ENCODE data around the gene PCDHA1. TPM values are rescaled to one million over a fixed set of nuclear protein-coding genes. Genes with fewer than 3 reads are reported as not detected.
A peak's percentile ranks its signal among the peaks of the same experiment; 100 is the strongest.
"Not testable (repeated sequence)": the region's sequence is repeated elsewhere in the genome, so short reads cannot be mapped to it uniquely, and the experiment has no call there.

PCDHA1 gene
- total RNA-seq, 4 donors from 2014 or later, result not detected

- H3K4me3 ChIP-seq, result no peak overlapping the region
- intact Hi-C loops (cut with DNase I), result no loop called here
- H3K4me1 ChIP-seq, result no peaks in the 10 kb centered on the region
- peaks cover 0 to 34% (median 0%) of the 10 kb centered on the region in 4 donors for H3K27me3 ChIP-seq
- TF ChIP-seq CTCF (IDR thresholded peaks at IDR 0.05), result no peak
- H3K36me3 ChIP-seq, result no peaks in the 10 kb centered on the region
- DNase-seq (ENCODE audit: extremely low spot score), result no peak
- 73% methylated on average over 35 of the region's 43 CpGs for WGBS
- H3K27ac ChIP-seq (replicated peaks in 1 of 4), result no peak overlapping the region
- H3K9me3 ChIP-seq, result peaks cover 0 to 43% (median 32%) of the 10 kb centered on the region in 4 donors
Measured at GRCh38 chr5:140808889-140809291, 22.9 kb downstream of the PCDHA1 start.

GRCh38 chr5:140821375-140822280 lies 35.7 kb downstream of the PCDHA1 start, which contains the start of gene PCDHA5:
Gene PCDHA5, plus strand, starts transcription at chr5:140821613.
- no peak for DNase-seq (ENCODE audit: extremely low spot score)
- TF ChIP-seq EP300 (IDR thresholded peaks at IDR 0.05) (no peak), POLR2AphosphoS5 (IDR thresholded peaks at IDR 0.05) (no peak), POLR2A (IDR thresholded peaks at IDR 0.05; ENCODE audit: low read depth) (no peak), CTCF (IDR thresholded peaks at IDR 0.05) (peak in 1 of 3 experiments; percentile 40)
- WGBS, result 41% methylated on average over 29 of the region's 39 CpGs

GRCh38 chr5:140822281-140822629 lies 36.3 kb downstream of the PCDHA1 start:
- Histone ChIP-seq H3K27me3 (peaks cover 0 to 53% (median 5%) of the 10 kb centered on the region in 4 donors), H3K27ac (replicated peaks in 1 of 4) (no peak overlapping the region), H3K4me1 (no peaks in the 10 kb centered on the region), H3K9me3 (peaks cover 0 to 30% (median 24%) of the 10 kb centered on the region in 4 donors), H3K36me3 (no peaks in the 10 kb centered on the region), H3K4me3 (no peak overlapping the region)
- intact Hi-C loops (cut with DNase I), result no loop called here
- no peak for TF ChIP-seq EP300 (IDR thresholded peaks at IDR 0.05)
- TF ChIP-seq CTCF (IDR thresholded peaks at IDR 0.05), result no peak
- TF ChIP-seq POLR2A (IDR thresholded peaks at IDR 0.05; ENCODE audit: low read depth), result no peak
- TF ChIP-seq POLR2AphosphoS5 (IDR thresholded peaks at IDR 0.05), result no peak
- DNase-seq (ENCODE audit: extremely low spot score), result no peak
- WGBS, result 26% methylated on average over 6 of the region's 6 CpGs

More at GRCh38 chr5:140821375-140822280, 35.7 kb downstream of the PCDHA1 start, which contains the start of gene PCDHA5:
- intact Hi-C loops (cut with DNase I), result no loop called here
- Histone ChIP-seq H3K27me3 (peaks cover 0 to 47% (median 5%) of the 10 kb centered on the region in 4 donors), H3K4me3 (peak within 1 kb of the TSS in 3 of 4 donors; percentile 6 to 23 (median 21)), H3K27ac (replicated peaks in 1 of 4) (no peak within 1 kb of the TSS), H3K36me3 (no peaks in the 10 kb centered on the region), H3K9me3 (peaks cover 0 to 31% (median 26%) of the 10 kb centered on the region in 4 donors), H3K4me1 (no peaks in the 10 kb centered on the region)

GRCh38 chr5:140822969-140823368 lies 37.0 kb downstream of the PCDHA1 start:
- H3K9me3 ChIP-seq, result peaks cover 0 to 36% (median 25%) of the 10 kb centered on the region in 4 donors
- DNase-seq (ENCODE audit: extremely low spot score); H3K27ac ChIP-seq (replicated peaks in 1 of 4); H3K4me1 ChIP-seq; intact Hi-C loops (cut with DNase I); H3K4me3 ChIP-seq; H3K36me3 ChIP-seq: not testable (repeated sequence)
- WGBS, result 58% methylated on average over 48 of the region's 48 CpGs
- H3K27me3 ChIP-seq, result peaks cover 0 to 60% (median 7%) of the 10 kb centered on the region in 4 donors

GRCh38 chr5:140823475-140823874 lies 37.5 kb downstream of the PCDHA1 start:
- H3K4me3 ChIP-seq, result no peak overlapping the region
- H3K36me3 ChIP-seq, result no peaks in the 10 kb centered on the region
- whole genome bisulfite sequencing, result 80% methylated on average over 1 of the region's 38 CpGs
- DNase-seq (ENCODE audit: extremely low spot score), result no peak
- H3K27ac ChIP-seq (replicated peaks in 1 of 4), result no peak overlapping the region
- H3K27me3 ChIP-seq, result peaks cover 0 to 63% (median 12%) of the 10 kb centered on the region in 4 donors
- intact Hi-C loops (cut with DNase I), result no loop called here
- H3K9me3 ChIP-seq, result peaks cover 0 to 41% (median 28%) of the 10 kb centered on the region in 4 donors
- no peaks in the 10 kb centered on the region for H3K4me1 ChIP-seq
- TF ChIP-seq EP300 (IDR thresholded peaks at IDR 0.05) (no peak), POLR2AphosphoS5 (IDR thresholded peaks at IDR 0.05) (no peak), CTCF (IDR thresholded peaks at IDR 0.05) (no peak), POLR2A (IDR thresholded peaks at IDR 0.05; ENCODE audit: low read depth) (no peak)
